Measurements from ENCODE around the gene KPNA1.
"Not testable (repeated sequence)": the region's sequence is repeated elsewhere in the genome, so short reads cannot be mapped to it uniquely, and the experiment has no call there.

The KPNA1 gene

GRCh38 chr3:122510878-122511535 lies 3.7 kb downstream of the KPNA1 start:
- Histone ChIP-seq H3K9ac (no peak overlapping the region), H3K4me3 (no peak overlapping the region), H3K4me2 (no peak overlapping the region), H3K27ac (no peak overlapping the region), H3K36me3 (peaks cover 27% of the 10 kb centered on the region; the same call in 1 of the 2 replicates), H3K27me3 (no peaks in the 10 kb centered on the region), H3K4me1 (peaks cover 31% of the 10 kb centered on the region), H3K9me3 (peaks cover 22% of the 10 kb centered on the region), H4K20me1 (peaks cover 76% of the 10 kb centered on the region)
- TF ChIP-seq Cebpa-rat (IDR thresholded peaks at IDR 0.05), result no peak

GRCh38 chr3:122508944-122509343 lies 5.8 kb downstream of the KPNA1 start:
- H3K4me2 ChIP-seq, H3K27me3 ChIP-seq, H3K9ac ChIP-seq, H3K4me3 ChIP-seq, H3K27ac ChIP-seq: not testable (repeated sequence)
- Histone ChIP-seq H3K4me1 (peaks cover 30% of the 10 kb centered on the region), H4K20me1 (peaks cover 93% of the 10 kb centered on the region), H3K36me3 (peaks cover 38% of the 10 kb centered on the region), H3K9me3 (peaks cover 33% of the 10 kb centered on the region)

GRCh38 chr3:122508135-122508914 lies 6.4 kb downstream of the KPNA1 start:
- Histone ChIP-seq H3K36me3 (peaks cover 40% of the 10 kb centered on the region), H3K27ac (no peak overlapping the region), H4K20me1 (peaks cover 93% of the 10 kb centered on the region), H3K9ac (no peak overlapping the region), H3K4me2 (no peak overlapping the region), H3K4me1 (peaks cover 30% of the 10 kb centered on the region), H3K9me3 (peaks cover 36% of the 10 kb centered on the region), H3K27me3 (no peaks in the 10 kb centered on the region), H3K4me3 (no peak overlapping the region)
- no peak for TF ChIP-seq Cebpa-rat (IDR thresholded peaks at IDR 0.05)

GRCh38 chr3:122506450-122506849 lies 8.3 kb downstream of the KPNA1 start:
- H3K4me1 ChIP-seq, result peaks cover 30% of the 10 kb centered on the region
- no peak for TF ChIP-seq Cebpa-rat (IDR thresholded peaks at IDR 0.05)
- no peak overlapping the region for H3K4me3 ChIP-seq
- peaks cover 40% of the 10 kb centered on the region for H3K36me3 ChIP-seq
- peaks cover 92% of the 10 kb centered on the region for H4K20me1 ChIP-seq
- H3K9ac ChIP-seq, result no peak overlapping the region
- peaks cover 36% of the 10 kb centered on the region for H3K9me3 ChIP-seq
- H3K4me2 ChIP-seq, result no peak overlapping the region
- H3K27me3 ChIP-seq, result no peaks in the 10 kb centered on the region
- no peak overlapping the region for H3K27ac ChIP-seq

GRCh38 chr3:122505676-122506075 lies 9.1 kb downstream of the KPNA1 start:
- TF ChIP-seq Cebpa-rat (IDR thresholded peaks at IDR 0.05), result no peak
- H3K4me2 ChIP-seq, result no peak overlapping the region
- H3K4me1 ChIP-seq, result peaks cover 34% of the 10 kb centered on the region
- H3K27ac ChIP-seq, result no peak overlapping the region
- no peaks in the 10 kb centered on the region for H3K27me3 ChIP-seq
- peaks cover 36% of the 10 kb centered on the region for H3K9me3 ChIP-seq
- H3K9ac ChIP-seq, result no peak overlapping the region
- no peak overlapping the region for H3K4me3 ChIP-seq
- H4K20me1 ChIP-seq, result peaks cover 92% of the 10 kb centered on the region
- peaks cover 35% of the 10 kb centered on the region for H3K36me3 ChIP-seq

- H3K4me3 ChIP-seq, result no peak overlapping the region; the same call in 1 of the 2 replicates
- no peak for TF ChIP-seq Cebpa-rat (IDR thresholded peaks at IDR 0.05)
- peak overlapping the region; percentile 62 for H3K4me2 ChIP-seq
- peak overlapping the region; percentile 39; the same call in 1 of the 2 replicates for H3K27ac ChIP-seq
- peaks cover 23% of the 10 kb centered on the region for H3K36me3 ChIP-seq
- peaks cover 92% of the 10 kb centered on the region for H4K20me1 ChIP-seq
- H3K4me1 ChIP-seq, result peaks cover 42% of the 10 kb centered on the region
- no peaks in the 10 kb centered on the region for H3K27me3 ChIP-seq
- H3K9me3 ChIP-seq, result peaks cover 15% of the 10 kb centered on the region
- H3K9ac ChIP-seq, result no peak overlapping the region
Observed at GRCh38 chr3:122502941-122503340, 11.8 kb downstream of the KPNA1 start.

- peaks cover 50% of the 10 kb centered on the region for H3K4me1 ChIP-seq
- H4K20me1 ChIP-seq, result peaks cover 95% of the 10 kb centered on the region
- TF ChIP-seq Cebpa-rat (IDR thresholded peaks at IDR 0.05), result no peak
- peaks cover 15% of the 10 kb centered on the region for H3K9me3 ChIP-seq
- peak overlapping the region; percentile 62; the same call in 1 of the 2 replicates for H3K4me2 ChIP-seq
- no peaks in the 10 kb centered on the region for H3K27me3 ChIP-seq
- no peak overlapping the region for H3K4me3 ChIP-seq
- no peak overlapping the region for H3K9ac ChIP-seq
- H3K36me3 ChIP-seq, result peaks cover 21% of the 10 kb centered on the region
- no peak overlapping the region; the same call in 1 of the 2 replicates for H3K27ac ChIP-seq
Observed at GRCh38 chr3:122502139-122502538, 12.6 kb downstream of the KPNA1 start.

GRCh38 chr3:122500964-122501363 lies 13.8 kb downstream of the KPNA1 start:
- peaks cover 98% of the 10 kb centered on the region for H4K20me1 ChIP-seq

GRCh38 chr3:122498152-122498551 lies 16.6 kb downstream of the KPNA1 start:
- H3K9ac ChIP-seq, result no peak overlapping the region
- peaks cover 76% of the 10 kb centered on the region for H4K20me1 ChIP-seq
- no peaks in the 10 kb centered on the region for H3K9me3 ChIP-seq
- peaks cover 37% of the 10 kb centered on the region for H3K36me3 ChIP-seq
- no peak overlapping the region for H3K4me2 ChIP-seq
- no peak overlapping the region for H3K4me3 ChIP-seq
- H3K27ac ChIP-seq, result no peak overlapping the region
- peaks cover 47% of the 10 kb centered on the region for H3K4me1 ChIP-seq
- no peaks in the 10 kb centered on the region for H3K27me3 ChIP-seq
- no peak for TF ChIP-seq Cebpa-rat (IDR thresholded peaks at IDR 0.05)

More at GRCh38 chr3:122500964-122501363, 13.8 kb downstream of the KPNA1 start:
- H3K27me3 ChIP-seq, H3K4me3 ChIP-seq, H3K9ac ChIP-seq, H3K4me2 ChIP-seq, H3K27ac ChIP-seq: not testable (repeated sequence)
- Histone ChIP-seq H3K4me1 (peaks cover 58% of the 10 kb centered on the region), H3K9me3 (peaks cover 15% of the 10 kb centered on the region), H3K36me3 (peaks cover 22% of the 10 kb centered on the region)

- Histone ChIP-seq H3K4me1 (peaks cover 39% of the 10 kb centered on the region), H3K9ac (no peak overlapping the region), H3K27me3 (no peaks in the 10 kb centered on the region), H3K4me2 (no peak overlapping the region), H3K4me3 (no peak overlapping the region), H3K9me3 (no peaks in the 10 kb centered on the region), H3K27ac (no peak overlapping the region), H3K36me3 (peaks cover 41% of the 10 kb centered on the region), H4K20me1 (peaks cover 71% of the 10 kb centered on the region)
- TF ChIP-seq Cebpa-rat (IDR thresholded peaks at IDR 0.05), result no peak
Observed at GRCh38 chr3:122497425-122497824, 17.3 kb downstream of the KPNA1 start.

All from BLaER1 (cell line).